ENCODE results near the gene SERPIND1.

Gene SERPIND1

GRCh38 chr22:20834725-20835124 lies 60.8 kb downstream of the SERPIND1 start:
- Histone ChIP-seq H3K36me3 (ENCODE audit: insufficient read depth, low read length) (no peaks in the 10 kb centered on the region), H2AFZ (ENCODE audit: low read length, unreplicated experiment) (no peak overlapping the region), H3K4me1 (ENCODE audit: control insufficient read depth, insufficient read depth, low read length, unreplicated experiment) (no peaks in the 10 kb centered on the region), H3K27me3 (ENCODE audit: insufficient read depth, low read length) (no peaks in the 10 kb centered on the region), H3K79me2 (ENCODE audit: control insufficient read depth, insufficient read depth, low read length, unreplicated experiment) (peaks cover 2% of the 10 kb centered on the region), H3K27ac (ENCODE audit: low read depth, low read length) (no peak overlapping the region), H3K4me3 (ENCODE audit: low read depth, low read length) (no peak overlapping the region)
